Measurements from ENCODE around the gene WAS. TPM values are rescaled to one million over a fixed set of nuclear protein-coding genes. Genes with fewer than 3 reads are reported as not detected.
"Not testable (repeated sequence)": the region's sequence is repeated elsewhere in the genome, so short reads cannot be mapped to it uniquely, and the experiment has no call there.

Gene WAS
- total RNA-seq, 3 donors from 2014 or later (not counting 1 experiment from before 2014, with no cell fraction given), result 136 to 149 (median 141) TPM

GRCh38 chrX:48667509-48667908, 16.1 kb upstream of the WAS start:
- ATAC-seq (no peak), DNase-seq (no peak)
- Mint-ChIP-seq H3K4me3 (no peak overlapping the region), H3K27ac (no peak overlapping the region), H3K36me3 (no peaks in the 10 kb centered on the region), H3K4me1 (no peaks in the 10 kb centered on the region), H3K9me3 (no peaks in the 10 kb centered on the region), H3K27me3 (ENCODE audit: low read depth in 2 of 2) (no peaks in the 10 kb centered on the region)
- intact Hi-C loops (cut with micrococcal nuclease), result no loop called here
- Histone ChIP-seq H3K4me3 (ENCODE audit: low read length) (no peak overlapping the region), H3K4me1 (ENCODE audit: control insufficient read depth, insufficient read depth, low read length) (no peaks in the 10 kb centered on the region), H3K27ac (ENCODE audit: low read length) (no peak overlapping the region), H3K27me3 (ENCODE audit: control insufficient read depth, insufficient read depth, low read length) (no peaks in the 10 kb centered on the region), H3K36me3 (ENCODE audit: control insufficient read depth, insufficient read depth, low read length) (no peaks in the 10 kb centered on the region), H3K9me3 (ENCODE audit: control insufficient read depth, insufficient read depth, low read length) (no peaks in the 10 kb centered on the region)
- no peak for TF ChIP-seq CTCF (IDR thresholded peaks at IDR 0.05)
- WGBS (ENCODE audit: insufficient coverage), result 84% methylated on average over 3 of the region's 4 CpGs

- ATAC-seq; intact Hi-C loops (cut with micrococcal nuclease); H3K4me3 Mint-ChIP-seq; H3K9me3 Mint-ChIP-seq; H3K36me3 ChIP-seq (ENCODE audit: control insufficient read depth, insufficient read depth, low read length); H3K27ac ChIP-seq (ENCODE audit: low read length); H3K4me1 Mint-ChIP-seq; H3K27me3 ChIP-seq (ENCODE audit: control insufficient read depth, insufficient read depth, low read length); H3K27me3 Mint-ChIP-seq (ENCODE audit: low read depth in 2 of 2); H3K27ac Mint-ChIP-seq; H3K36me3 Mint-ChIP-seq; H3K9me3 ChIP-seq (ENCODE audit: control insufficient read depth, insufficient read depth, low read length); H3K4me1 ChIP-seq (ENCODE audit: control insufficient read depth, insufficient read depth, low read length); H3K4me3 ChIP-seq (ENCODE audit: low read length); DNase-seq: not testable (repeated sequence)
- WGBS (ENCODE audit: insufficient coverage), result 91% methylated on average over 11 of the region's 11 CpGs
These were observed 15.4 kb upstream of the WAS start for GRCh38 chrX:48668187-48668586.

- Histone ChIP-seq H3K4me3 (ENCODE audit: low read length) (peak overlapping the region; percentile 80), H3K27me3 (ENCODE audit: control insufficient read depth, insufficient read depth, low read length) (no peaks in the 10 kb centered on the region), H3K9me3 (ENCODE audit: control insufficient read depth, insufficient read depth, low read length) (no peaks in the 10 kb centered on the region), H3K27ac (ENCODE audit: low read length) (peak overlapping the region; percentile 95), H3K36me3 (ENCODE audit: control insufficient read depth, insufficient read depth, low read length) (no peaks in the 10 kb centered on the region), H3K4me1 (ENCODE audit: control insufficient read depth, insufficient read depth, low read length) (peaks cover 18% of the 10 kb centered on the region)
- H3K27ac Mint-ChIP-seq, result peak overlapping the region; percentile 87 to 92
- H3K9me3 Mint-ChIP-seq, result no peaks in the 10 kb centered on the region
- intact Hi-C loops (cut with micrococcal nuclease), result loop anchor here (2.0 kb wide), 2 partner anchors 21 to 127 kb away; partner anchors contain the start of genes HDAC6 and SUV39H1
- WGBS (ENCODE audit: insufficient coverage), result 0% methylated on average over 63 of the region's 67 CpGs
- no peaks in the 10 kb centered on the region for H3K36me3 Mint-ChIP-seq
- ATAC-seq, result peak; percentile 95 to 98 (median 96)
- DNase-seq, result peak; percentile 85 to 93
- no peak for TF ChIP-seq CTCF (IDR thresholded peaks at IDR 0.05)
- H3K4me3 Mint-ChIP-seq, result peak overlapping the region; percentile 87
- H3K4me1 Mint-ChIP-seq, result peaks cover 4 to 15% of the 10 kb centered on the region in 2 donors
- H3K27me3 Mint-ChIP-seq (ENCODE audit: low read depth in 2 of 2), result no peaks in the 10 kb centered on the region
These were observed 7.3 kb upstream of the WAS start for GRCh38 chrX:48676106-48676892.

- H3K4me1 ChIP-seq (ENCODE audit: control insufficient read depth, insufficient read depth, low read length), result peaks cover 20% of the 10 kb centered on the region
- Mint-ChIP-seq H3K27me3 (ENCODE audit: low read depth in 2 of 2) (no peaks in the 10 kb centered on the region), H3K4me3 (peak overlapping the region; percentile 87), H3K27ac (peak overlapping the region; percentile 87 to 92), H3K4me1 (peaks cover 4 to 15% of the 10 kb centered on the region in 2 donors), H3K36me3 (no peaks in the 10 kb centered on the region), H3K9me3 (no peaks in the 10 kb centered on the region)
- WGBS (ENCODE audit: insufficient coverage), result 0% methylated on average over 9 of the region's 9 CpGs
- no peak for TF ChIP-seq CTCF (IDR thresholded peaks at IDR 0.05)
- no peaks in the 10 kb centered on the region for H3K9me3 ChIP-seq (ENCODE audit: control insufficient read depth, insufficient read depth, low read length)
- peak in 1 of 2 donors; percentile 29 for DNase-seq
- H3K27me3 ChIP-seq (ENCODE audit: control insufficient read depth, insufficient read depth, low read length), result no peaks in the 10 kb centered on the region
- intact Hi-C loops (cut with micrococcal nuclease), result loop anchor here (2.0 kb wide), 2 partner anchors 20 to 126 kb away; partner anchors contain the start of genes HDAC6 and SUV39H1
- peak in 2 of 3 donors; percentile 3 to 7 for ATAC-seq
- peak overlapping the region; percentile 80 for H3K4me3 ChIP-seq (ENCODE audit: low read length)
- H3K27ac ChIP-seq (ENCODE audit: low read length), result peak overlapping the region; percentile 77
- H3K36me3 ChIP-seq (ENCODE audit: control insufficient read depth, insufficient read depth, low read length), result no peaks in the 10 kb centered on the region
These were observed 6.7 kb upstream of the WAS start for GRCh38 chrX:48676893-48677270.
